SKM-1 treated with dmso at 0.1 percent for 144 hours (cell line): ENCODE results near the gene KCNMB1.

Experiments
- DNase-seq: peaks from one replicate; lab custom pipeline; 2025; ENCODE audit not compliant: unreplicated experiment; lab: John Stamatoyannopoulos, UW

The KCNMB1 gene

DNA sequence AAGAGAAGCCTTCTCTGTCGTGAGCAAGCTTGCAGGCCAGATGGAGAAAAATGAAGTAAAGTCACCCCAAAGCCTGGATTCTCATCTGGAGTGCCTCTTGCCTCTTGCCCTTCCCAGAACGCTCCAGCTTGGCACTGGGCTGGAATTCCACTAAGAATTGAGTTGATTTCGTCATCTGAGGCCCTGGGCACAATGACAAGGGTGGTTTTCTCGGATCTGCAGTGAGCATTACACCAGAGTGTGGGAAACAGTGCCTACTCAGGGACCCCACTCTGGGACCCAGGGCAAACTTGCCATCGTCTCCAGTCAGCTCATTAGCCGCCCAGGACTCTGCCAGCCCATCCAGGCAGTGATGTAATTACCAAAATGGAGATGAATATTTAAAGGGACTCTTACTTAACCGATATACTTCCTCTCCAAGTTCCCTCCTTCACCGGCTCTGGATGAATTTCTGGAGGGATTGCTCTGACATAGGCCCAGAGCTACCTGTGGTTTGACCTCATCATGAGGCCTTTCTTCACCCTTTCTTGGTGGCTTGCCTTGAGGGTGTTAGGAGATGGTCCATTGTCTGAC, 46.9 kb downstream of the KCNMB1 start:
- DNase-seq, result no peak

DNA sequence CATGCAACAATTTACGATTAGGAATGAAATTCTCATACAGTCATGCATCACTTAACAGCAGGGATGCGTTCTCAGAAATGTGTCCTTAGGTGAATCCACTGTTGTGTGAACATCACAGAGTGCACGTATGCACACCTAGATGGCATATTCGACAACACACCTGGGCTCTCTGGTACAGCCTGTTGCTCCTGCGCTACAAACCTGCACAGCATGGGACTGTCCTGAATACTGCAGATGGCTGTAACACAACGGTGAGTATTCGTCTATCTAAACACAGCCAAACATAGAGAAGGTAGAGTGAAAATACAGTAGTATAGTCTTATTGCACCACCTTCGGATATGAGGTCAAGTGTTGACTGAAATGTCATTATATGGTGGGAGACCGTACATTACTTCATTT, 47.6 kb downstream of the KCNMB1 start:
- no peak for DNase-seq

DNA sequence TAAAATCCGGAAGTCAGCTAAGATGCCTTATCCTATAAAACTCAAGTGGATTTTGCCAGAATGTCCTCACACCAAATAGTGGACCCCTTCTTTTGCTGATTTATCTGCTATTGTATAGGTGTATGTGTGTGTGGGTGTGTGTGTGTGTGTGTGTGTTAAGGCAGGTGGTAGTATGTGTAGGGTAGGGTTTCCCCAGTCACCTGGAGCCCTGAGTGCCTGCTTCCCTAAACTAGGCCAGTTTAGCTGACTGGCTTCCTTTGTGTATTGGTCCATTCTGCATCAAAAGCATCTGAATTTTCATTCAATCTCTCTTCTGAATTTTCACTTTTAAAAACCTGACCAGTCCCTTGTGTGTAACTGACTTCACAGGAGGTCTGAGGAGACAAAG, 49.4 kb downstream of the KCNMB1 start:
- no peak for DNase-seq

DNA sequence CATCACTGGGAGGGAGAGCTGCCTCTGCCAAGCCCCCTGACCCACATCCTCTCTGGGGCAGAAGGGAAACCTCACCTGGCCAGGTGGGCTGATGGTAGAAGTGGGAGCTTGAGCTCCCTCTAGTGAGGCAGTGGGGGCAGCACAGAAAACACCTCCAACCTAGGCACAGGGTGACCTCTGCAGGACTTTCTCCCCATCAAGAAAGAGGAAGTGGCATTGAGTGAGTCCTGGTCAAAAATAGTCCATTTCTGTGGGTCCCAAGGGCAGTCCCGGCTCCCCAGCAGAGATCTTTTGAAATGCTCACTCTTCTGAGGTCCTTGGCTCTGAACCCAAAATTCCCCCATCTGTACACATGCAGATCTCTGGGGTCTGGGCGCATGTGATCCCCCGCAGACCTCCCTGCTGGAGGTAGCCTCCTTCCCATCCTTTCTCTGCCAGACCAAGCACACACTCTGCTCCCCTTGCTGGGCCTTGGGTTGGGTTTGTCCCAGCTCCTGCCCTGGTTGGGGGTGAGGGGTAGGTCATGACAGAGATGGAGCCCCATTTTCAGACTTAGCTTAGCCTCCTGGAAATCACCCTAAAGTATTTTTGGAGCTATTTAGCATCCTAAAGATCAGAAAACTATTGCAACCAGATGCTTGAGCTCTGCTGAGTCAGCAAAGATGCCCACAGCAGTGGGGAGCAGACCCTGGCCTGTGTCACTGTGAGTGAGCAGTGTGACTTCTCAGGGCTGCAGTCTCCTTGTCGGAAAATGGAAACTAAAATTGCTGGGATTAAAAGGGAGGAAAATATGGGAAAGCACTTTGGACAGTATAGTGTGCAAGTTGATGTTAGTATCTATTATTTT, 50.0 kb downstream of the KCNMB1 start:
- peak; percentile 85 for DNase-seq

DNA sequence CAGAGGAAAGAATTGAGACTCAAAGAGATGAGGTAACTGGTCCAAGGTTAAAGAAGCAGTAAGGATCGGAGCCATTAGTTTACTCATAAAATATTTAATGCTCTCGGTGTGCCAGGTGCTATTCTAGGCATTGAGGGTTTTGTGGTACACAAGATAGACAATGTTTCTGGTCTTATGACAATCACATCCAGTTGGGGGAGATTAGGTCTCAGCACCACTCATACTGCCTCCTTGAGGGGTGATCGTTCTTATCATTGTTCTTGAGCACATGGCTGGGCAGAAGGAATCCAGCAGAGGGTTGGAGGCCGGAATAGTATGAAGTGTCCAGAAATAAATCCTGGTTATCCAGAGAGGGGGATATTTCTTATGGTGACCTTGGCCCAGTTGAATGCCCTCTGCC, 50.9 kb downstream of the KCNMB1 start:
- no peak for DNase-seq

DNA sequence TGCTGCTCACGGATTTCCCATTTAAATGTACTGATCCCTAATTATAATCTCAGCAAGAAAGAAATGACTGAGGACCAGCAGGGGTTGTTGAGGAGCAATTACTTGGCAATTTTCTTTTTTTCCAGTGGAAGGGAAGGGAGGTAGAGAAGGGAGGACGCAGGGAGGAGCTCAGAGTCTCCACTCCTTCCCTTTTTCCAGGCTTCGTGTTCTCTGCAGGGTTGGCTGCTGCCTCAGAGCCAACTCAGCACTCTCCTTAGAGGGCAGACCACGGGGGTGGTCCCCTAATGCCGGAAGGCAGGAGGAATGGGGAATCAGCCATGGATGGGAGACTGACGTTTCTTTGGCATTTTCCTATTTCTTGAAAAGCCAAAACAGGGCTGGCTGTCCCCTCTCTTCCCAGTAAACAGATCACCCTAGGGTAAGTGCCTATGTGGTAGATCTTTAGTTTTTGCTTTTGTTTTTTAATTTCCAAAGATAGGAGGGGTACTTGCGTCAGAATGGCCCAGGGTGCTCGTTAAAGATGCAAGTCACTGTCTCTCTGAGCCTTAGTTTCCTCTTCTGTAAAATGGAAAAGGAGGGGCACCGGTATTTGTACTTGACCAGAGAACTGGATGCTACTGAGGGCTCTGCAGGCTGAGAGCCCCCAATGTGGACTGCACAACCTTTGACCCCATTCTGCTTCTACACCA, 52.0 kb downstream of the KCNMB1 start:
- DNase-seq, result no peak

DNA sequence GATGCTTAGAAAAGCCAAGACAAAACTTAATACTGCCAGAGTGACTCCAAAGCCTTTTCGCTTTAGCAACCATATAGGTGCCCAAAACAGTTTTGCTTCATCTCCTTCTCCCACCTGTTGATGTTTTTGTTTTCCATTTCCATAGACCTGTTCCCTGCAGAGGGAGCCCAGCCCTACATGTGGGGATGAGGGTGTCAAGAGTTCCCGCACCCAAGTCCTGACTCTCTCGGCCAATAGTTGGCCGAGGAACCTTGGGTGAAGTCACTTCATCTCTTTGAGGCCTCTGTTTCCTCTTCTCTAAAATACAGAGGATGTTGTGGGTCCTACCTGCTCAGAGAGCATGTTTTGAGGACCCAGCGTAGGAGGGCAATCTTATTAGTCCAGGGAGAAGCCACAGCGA, 53.1 kb downstream of the KCNMB1 start:
- no peak for DNase-seq

DNA sequence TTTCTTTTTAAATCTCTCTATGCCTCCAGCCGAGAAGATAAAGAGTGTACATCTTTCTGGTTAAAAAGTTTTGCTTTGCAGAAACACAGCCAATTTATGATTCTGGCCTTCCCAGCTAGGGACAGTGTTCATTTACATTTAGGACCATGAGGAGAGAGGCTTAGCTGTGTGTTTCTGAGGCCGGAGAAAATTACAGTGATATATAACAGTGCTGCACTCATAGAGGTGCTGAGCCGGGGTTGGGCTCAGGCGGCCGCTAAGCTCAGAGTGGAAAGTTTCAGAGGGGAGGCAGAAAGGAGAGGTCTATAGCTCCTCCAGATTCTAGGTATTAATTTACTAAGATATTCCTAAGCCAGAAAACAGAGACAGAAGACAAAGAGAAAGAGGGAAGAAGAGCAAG, 54.5 kb downstream of the KCNMB1 start:
- no peak for DNase-seq

DNA sequence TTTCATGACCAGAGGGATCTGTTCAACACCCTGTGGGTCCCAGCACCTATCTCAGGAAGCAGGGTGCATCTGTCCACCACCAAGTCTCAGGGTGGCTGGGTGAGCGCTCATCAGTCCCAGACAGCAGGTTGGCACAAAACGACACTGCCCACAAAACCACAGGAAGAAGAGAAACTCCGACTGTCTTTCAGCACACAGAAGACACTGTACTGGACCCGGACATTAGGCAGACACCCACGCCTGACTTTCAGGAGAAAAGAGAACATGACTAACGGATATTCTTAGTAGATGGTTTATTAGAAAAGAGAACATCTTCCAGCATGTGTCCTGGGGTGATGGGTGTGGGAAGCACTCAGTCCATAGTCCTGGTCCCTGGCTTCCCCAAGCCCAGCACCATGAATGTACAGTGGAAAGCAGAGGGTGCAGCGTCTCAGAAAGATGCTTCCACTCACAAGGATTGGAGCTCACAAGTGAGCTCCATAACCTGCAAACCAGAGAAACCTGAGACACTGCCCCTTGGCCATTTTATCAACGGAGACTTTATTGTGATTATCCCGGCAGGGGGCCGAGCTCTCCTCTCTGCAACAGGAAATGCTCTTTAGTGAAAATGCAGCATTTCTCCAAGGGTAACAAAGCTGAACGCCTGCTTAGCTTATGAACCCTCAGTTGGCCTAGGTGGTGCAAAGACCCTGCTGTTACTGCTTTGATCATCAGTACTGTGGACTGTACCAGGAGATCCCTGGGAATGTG, 55.8 kb downstream of the KCNMB1 start:
- DNase-seq, result peak; percentile 48

DNA sequence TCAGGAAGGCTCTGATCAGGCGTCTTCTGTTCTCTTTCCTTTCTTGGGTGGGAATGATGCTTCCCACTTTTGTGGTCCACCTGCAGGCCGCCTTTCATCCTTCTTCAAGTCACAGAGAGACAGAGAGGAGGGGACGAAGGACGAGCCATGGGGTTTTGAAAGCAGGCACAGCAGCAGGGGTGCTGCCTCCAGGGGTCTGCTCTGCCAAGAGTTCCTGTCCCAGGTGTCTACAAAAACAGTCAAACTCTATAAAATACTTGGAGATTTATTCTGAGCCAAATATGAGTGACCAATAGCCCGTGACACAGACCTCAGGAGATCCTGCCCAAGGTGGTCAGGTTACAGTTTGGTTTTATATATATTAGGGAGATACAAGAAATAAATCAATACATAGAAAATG, 57.1 kb downstream of the KCNMB1 start:
- no peak for DNase-seq

DNA sequence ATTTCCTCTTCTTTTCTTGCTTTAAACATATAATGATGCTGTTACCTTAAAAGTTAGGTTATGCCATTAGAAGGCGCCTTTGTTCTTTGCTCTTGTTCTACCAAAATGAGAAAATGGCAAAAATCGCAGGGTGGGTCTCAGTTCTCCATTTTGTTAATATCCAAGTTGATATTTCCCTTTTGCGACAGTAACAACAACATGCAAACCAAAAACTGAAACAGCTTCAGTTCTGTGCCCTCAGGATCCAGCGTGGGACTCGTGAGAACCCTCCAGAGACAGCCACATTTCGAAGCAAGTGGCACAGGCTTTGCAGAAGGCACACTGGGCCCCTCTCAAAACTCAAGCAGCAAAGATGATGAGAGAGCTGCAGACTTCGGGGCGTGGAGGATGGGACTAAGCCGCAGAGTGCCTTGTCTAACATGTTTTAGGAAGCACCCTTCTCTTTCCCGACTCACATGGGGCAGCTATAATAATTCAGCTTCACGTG, 58.6 kb downstream of the KCNMB1 start:
- DNase-seq, result no peak

DNA sequence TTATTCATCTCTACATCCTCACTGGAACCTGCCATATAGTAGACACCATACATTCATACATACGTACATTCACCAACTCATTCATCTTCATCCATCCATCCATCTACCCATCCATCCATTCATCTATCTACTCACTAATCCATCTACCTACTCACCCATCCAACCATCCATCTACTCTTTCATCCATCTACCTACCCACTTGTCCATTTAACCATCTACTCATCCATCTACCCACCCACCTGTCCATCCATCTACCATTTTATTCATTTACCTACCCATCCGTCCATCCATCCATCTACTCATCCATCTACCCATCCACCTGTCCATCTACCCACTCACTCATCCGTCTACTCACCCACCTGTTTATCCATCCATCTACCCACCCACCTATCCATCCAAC, 59.6 kb downstream of the KCNMB1 start:
- no peak for DNase-seq

DNA sequence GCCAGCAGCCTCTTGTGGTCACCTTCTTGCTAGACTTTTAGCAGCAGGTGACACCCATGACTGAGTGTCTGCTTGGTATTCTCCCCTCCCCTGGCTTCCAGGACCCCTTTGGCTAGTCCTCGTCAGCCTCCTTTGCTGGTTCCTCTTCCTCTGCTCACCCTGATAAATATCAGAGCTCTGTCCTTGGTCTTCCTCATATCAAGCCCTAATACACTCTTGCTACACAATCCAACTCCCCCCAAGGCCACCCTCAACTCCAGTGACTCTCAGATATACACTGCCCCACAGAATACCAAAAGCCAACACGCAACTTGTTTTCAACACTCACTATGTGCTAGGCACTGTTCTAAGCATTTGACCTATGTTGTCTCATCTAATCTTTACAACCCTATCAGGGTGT, 61.3 kb downstream of the KCNMB1 start:
- no peak for DNase-seq

DNA sequence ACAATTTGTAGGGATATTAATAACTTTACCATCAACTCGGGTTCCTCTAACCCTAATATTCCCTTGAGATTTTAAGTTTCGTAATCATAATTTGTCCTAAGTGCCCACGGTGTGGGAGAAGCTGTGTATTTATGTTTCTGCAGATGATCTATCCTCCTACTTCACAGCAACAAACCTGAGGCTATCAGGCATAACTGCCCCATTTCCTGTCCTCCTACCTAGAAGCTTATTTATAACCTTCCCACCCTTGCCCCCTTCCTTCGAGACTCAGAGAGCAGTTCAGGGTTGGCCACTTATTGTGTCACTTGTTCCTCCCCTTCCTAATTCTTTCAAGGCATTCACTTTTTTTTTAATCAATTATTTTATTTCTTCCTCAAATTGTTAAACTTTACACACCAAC, 62.0 kb downstream of the KCNMB1 start:
- no peak for DNase-seq
